ENCODE results near the gene PMEL. TPM values are rescaled to one million over a fixed set of nuclear protein-coding genes. Genes with fewer than 3 reads are reported as not detected.

PMEL gene
- total and polyA plus RNA-seq, 9 of the 15 experiments (the other 6 are each of a cell fraction or from before 2014, with no cell fraction given) = 0.36 to 2.0 (median 0.98) TPM

DNA sequence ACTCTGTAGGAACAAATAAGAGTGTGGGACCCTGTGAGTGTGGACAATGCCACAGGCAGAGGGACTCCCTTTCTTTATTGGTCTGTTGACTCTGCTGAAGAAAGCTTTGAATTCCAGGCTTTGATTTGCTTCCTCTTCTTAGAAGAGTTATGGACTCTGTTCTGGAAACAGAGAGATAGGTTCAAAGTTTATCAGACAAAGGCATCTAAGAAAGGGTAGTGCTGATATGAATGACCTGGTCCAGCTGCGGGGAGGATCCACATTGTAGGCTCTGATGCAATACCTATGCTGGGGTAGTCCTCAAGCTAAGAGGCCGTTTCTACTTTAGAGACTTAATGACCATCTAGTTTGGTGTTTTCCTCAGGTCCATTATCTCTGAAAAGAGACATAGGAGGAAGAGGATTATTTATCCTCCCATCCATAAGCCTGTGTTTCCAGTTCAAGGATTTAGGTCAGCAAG lies 44.3 kb upstream of the PMEL start (continued):
- TF ChIP-seq MECOM (CRISPR knock-in tag; IDR thresholded peaks at IDR 0.05) = 0 out of 2 replicates have a peak, but pooled peaks have one; percentile 6
- TF ChIP-seq ZNF253 (CRISPR knock-in tag; conservative IDR thresholded peaks at IDR 0.05) = no peak
- TF ChIP-seq HDAC3 (IDR thresholded peaks at IDR 0.05; ENCODE audit: borderline replicate concordance, partially characterized antibody) = no peak
- no peak for TF ChIP-seq ZNF184 (CRISPR knock-in tag; IDR thresholded peaks at IDR 0.05)
- TF ChIP-seq ARID3B (CRISPR knock-in tag; IDR thresholded peaks at IDR 0.05; ENCODE audit: borderline replicate concordance) = no peak
- 0 out of 2 replicates have a peak, but pooled peaks have one; percentile 37 for TF ChIP-seq DPF2 (IDR thresholded peaks at IDR 0.05)
- no peak for TF ChIP-seq ZNF609 (CRISPR knock-in tag; IDR thresholded peaks at IDR 0.05; ENCODE audit: borderline replicate concordance)
- no peak for TF ChIP-seq ZBTB1 (CRISPR knock-in tag; IDR thresholded peaks at IDR 0.05; ENCODE audit: borderline replicate concordance, low read depth)
- peak; percentile 55; the same call in 1 of the 2 replicates for TF ChIP-seq EP400 (IDR thresholded peaks at IDR 0.05)
- TF ChIP-seq NR2C2 (CRISPR knock-in tag; IDR thresholded peaks at IDR 0.05) = no peak; the same call in 1 of the 2 replicates
- TF ChIP-seq NR2C2 (tag; IDR thresholded peaks at IDR 0.05) = peak; percentile 95
- no peak for TF ChIP-seq NRF1 (conservative IDR thresholded peaks at IDR 0.05 in 1 of 2, IDR thresholded peaks at IDR 0.05 in 1 of 2)
- peak; percentile 70; the same call in 1 of the 2 replicates for TF ChIP-seq ESRRA (IDR thresholded peaks at IDR 0.05; ENCODE audit: borderline replicate concordance, low read depth)
- TF ChIP-seq ZNF766 (CRISPR knock-in tag; conservative IDR thresholded peaks at IDR 0.05) = peak; percentile 76; the same call in 1 of the 2 replicates
- peak in 1 of 2 experiments; percentile 89; a peak in 2 of 4 replicates for TF ChIP-seq TEAD1 (CRISPR knock-in tag; IDR thresholded peaks at IDR 0.05)
- no peak for TF ChIP-seq NFIC (IDR thresholded peaks at IDR 0.05)
- TF ChIP-seq RCOR1 (IDR thresholded peaks at IDR 0.05; ENCODE audit: borderline replicate concordance in 1 of 2, low read depth in 2 of 2, low read length in 2 of 2) = peak in 1 of 2 experiments; percentile 99; a peak in 2 of 4 replicates
- no peak for TF ChIP-seq SMC3 (conservative IDR thresholded peaks at IDR 0.05; ENCODE audit: insufficient read depth, low read depth, low read length)
- peak; percentile 64 for TF ChIP-seq TAL1 (IDR thresholded peaks at IDR 0.05)
- TF ChIP-seq KLF16 (IDR thresholded peaks at IDR 0.05) = peak; percentile 69; the same call in 1 of the 2 replicates
- no peak for TF ChIP-seq THAP12 (CRISPR knock-in tag; IDR thresholded peaks at IDR 0.05)
